Effector CD4-positive, alpha-beta T cell (primary cell): Measurements from ENCODE around the gene ESPN.
"Not testable (repeated sequence)": the region's sequence is repeated elsewhere in the genome, so short reads cannot be mapped to it uniquely, and the experiment has no call there.

ENCODE experiments used
- DNase-seq: peaks from one replicate; pipeline ENCODE4 v3.0.0-alpha.2; 2020
- total RNA-seq: gene quantifications from one replicate; lab custom pipeline; 2026; lab: John Stamatoyannopoulos, UW

Gene ESPN
- 3.9 reads per million, percentile 15 among the genes with 10 or more reads in this experiment for total RNA-seq

- DNase-seq, result no peak
Observed at GRCh38 chr1:6424619-6425593, at the start of gene ESPN. TSS of gene ESPN (plus strand) at chr1:6424776. CDS start at chr1:6424956, 180 bp downstream.

GRCh38 chr1:6378096-6378746 is 46.4 kb upstream of the ESPN start:
- no peak for DNase-seq

DNA sequence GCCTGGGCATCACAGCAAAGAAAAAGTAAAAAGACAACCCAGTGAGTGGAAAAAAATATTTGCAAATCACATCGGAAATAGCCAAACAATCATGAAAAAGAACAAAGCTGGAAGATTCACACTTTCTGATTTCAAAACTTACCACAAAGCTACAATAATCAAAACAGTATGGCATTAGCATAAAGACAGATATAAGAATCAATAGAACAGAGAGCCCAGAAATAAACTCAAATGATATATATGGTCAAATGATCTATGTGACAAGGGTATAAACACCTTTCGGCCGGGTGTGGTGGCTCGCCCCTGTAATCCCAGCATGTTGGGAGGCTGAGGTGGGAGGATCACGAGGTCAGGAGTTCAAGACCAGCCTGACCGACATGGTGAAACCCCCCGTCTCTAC is 44.5 kb upstream of the ESPN start:
- DNase-seq, result no peak

GRCh38 chr1:6384135-6384534 is 40.4 kb upstream of the ESPN start:
- no peak for DNase-seq

DNA sequence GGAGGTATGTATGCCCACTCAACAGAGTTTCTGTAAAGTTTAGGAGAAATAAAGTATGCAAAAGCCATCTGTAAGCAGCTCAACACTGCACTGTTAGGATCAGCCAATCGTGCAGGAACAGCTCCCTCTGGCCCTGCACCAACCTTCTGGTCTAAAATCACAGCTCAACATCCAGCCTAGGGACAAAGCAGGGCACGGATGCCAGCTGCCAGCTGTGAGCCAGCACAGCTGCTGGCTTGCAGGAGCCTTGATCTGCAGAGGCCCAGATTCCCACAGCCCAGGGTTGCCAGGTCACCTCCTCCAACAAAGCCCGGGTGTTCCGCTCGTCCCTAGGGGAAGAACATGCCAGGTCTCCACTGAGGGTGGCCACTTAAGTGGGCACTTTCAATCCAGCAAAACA is 39.6 kb upstream of the ESPN start:
- DNase-seq, result no peak

GRCh38 chr1:6385488-6386191 is 38.9 kb upstream of the ESPN start:
- DNase-seq, result no peak

GRCh38 chr1:6386371-6386949 is 38.1 kb upstream of the ESPN start:
- no peak for DNase-seq

GRCh38 chr1:6389971-6390370 is 34.6 kb upstream of the ESPN start:
- DNase-seq, result no peak

- DNase-seq, result no peak
Observed at GRCh38 chr1:6391951-6392808, 32.4 kb upstream of the ESPN start.

DNA sequence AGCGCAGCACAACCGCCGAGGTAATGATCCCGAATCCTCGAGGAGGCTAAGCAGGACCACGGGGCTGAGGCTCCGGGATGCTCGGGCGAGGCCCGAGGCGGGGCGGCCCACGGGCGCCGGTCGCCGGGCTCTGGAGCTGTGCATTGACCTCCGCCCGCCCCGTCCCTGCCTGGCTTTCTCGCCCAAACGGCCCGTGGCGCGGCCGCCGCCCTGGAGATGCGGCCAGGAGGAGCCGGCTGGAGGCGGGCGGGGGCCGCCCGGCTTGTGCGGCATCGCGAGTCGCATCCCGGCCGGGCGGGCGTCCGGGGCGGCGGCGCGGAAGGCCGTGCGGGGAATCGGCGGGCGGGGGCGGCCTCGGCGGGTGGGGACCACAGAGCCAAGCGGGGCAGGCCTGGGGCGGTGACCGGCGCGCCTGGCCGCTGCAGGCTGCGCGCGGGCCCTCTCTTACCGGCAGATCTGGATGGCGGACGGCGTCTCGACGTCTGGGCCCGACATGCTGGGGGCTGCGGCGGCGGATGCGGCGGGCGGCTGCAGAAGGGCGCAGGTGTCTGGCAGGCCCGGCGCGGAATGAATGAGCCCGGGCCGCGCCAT is 31.7 kb upstream of the ESPN start:
- DNase-seq, result no peak

DNA sequence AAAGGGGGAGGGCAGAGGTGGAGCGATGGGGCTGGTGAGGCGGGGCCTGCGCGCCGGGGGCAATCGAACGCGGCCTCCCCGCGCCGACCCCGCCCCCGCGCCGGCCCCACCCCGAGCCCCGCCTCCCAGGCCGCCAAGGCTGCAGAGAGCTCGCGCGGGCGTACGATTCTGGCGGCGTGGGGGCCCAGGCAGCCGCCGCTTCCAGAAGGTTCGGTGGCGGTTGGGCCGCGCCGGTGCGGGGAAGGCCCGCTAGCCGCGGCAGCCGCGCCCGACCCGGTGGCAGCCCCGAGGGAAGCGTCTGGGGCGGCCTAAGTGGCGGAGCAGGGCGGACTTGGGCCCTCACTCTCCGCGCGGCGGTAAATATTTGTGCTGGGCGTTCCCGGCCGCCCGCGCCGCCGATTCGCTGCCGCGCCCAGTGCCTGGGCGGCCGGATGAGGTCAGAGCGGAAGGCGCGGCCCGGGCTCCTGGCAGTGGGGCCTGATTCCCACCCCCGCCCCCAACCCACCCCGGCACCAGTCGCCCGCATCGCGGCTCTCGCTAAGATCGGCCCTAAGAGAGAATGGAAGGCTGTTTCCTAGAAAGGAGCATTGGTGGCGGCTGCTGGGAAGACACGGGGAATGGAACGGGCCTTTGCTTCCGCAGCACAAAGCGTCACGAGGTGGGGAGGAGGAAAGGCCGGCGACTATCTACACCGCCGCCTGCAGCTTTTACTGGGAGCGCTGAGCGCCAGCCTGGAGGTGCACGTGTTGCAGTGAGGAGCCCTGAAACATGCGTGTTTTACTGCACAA is 31.0 kb upstream of the ESPN start, which contains the start of gene ACOT7:
ACOT7 (minus strand) TSS at position 368 of the 788 bp plus-strand sequence. CDS start 368 bp downstream, outside the sequence.
- peak; percentile 84 for DNase-seq

DNA sequence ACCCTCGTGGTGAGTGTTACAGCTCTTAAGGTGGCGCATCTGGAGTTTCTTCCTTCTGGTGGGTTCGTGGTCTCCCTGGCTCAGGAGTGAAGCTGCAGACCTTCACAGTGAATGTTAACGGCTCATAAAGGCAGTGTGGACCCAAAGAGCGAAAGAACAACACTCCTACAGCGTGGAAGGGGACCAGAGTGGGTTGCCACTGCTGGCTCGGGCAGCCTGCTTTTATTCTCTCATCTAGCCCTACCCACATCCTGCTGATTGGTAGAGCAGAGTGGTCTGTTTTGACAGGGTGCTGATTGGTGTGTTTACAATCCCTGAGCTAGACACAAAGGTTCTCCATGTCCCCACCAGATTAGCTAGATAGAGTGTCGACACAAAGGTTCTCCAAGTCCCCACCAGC is 29.4 kb upstream of the ESPN start:
- DNase-seq, result not testable (repeated sequence)

GRCh38 chr1:6395781-6396244 is 28.8 kb upstream of the ESPN start:
- DNase-seq, result not testable (repeated sequence)

DNA sequence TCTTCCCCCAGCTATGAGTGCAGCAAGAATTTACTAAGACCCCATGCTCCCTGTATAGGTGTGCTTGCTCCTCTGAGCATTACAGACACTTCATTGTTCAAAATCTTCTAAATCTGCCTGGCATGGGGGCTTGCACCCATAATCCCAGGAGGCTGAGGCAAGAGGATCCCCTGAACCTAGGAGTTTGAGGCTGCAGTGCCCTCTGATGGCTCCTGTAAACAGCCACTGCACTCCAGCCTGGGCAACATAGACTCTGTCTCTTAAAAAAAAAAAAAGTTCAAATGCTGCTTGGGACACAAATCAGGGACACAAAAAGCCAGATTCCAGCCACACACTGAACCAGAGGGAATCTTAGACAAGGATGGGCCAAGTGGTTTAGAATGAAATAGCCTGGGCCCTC is 27.6 kb upstream of the ESPN start:
- DNase-seq, result no peak

GRCh38 chr1:6397844-6398441 is 26.6 kb upstream of the ESPN start:
- DNase-seq, result no peak

- DNase-seq, result no peak
Observed at GRCh38 chr1:6399294-6399693, 25.3 kb upstream of the ESPN start.

- no peak for DNase-seq
Observed at GRCh38 chr1:6401673-6402072, 22.9 kb upstream of the ESPN start.

- DNase-seq, result no peak
Observed at GRCh38 chr1:6408023-6408422, 16.6 kb upstream of the ESPN start.

DNA sequence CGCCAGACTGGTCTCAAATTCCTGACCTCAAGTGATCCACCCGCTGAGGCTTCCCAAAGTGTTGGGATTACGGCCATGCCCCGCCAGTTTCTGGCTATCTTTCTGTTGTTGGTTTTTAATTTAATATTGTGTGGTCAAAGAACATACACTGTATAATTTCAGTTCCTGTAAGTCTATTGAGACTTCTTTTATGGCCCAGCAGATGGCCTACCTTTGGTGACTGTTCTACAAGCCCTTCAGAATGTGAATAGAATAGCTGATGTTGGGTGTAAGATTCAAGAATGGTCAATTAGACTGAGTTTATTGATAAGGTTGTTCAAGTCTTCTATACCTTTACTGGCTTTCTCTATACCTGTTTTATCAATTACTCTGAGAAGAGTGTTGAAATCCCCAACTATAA is 15.5 kb upstream of the ESPN start:
- no peak for DNase-seq

DNA sequence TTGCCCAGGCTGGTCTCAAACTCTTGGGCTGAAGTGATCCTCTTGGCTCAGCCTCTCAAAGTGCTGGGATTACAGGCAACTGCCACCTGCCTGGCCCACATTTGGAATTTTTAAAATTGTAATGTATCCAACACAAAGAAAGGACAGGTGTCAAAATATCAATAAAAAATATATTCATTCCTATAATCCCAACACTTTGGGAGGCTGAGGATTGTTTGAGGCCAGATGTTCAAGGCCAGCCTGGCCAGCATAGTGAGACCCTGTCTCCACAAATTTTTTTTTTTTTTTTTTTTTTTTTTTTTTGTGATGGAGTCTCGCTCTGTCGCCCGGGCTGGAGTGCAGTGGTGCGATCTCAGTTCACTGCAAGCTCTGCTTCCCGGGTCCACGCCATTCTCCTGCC is 14.8 kb upstream of the ESPN start:
- no peak for DNase-seq
